ENCODE results near the gene SORCS3. TPM values are rescaled to one million over a fixed set of nuclear protein-coding genes. Genes with fewer than 3 reads are reported as not detected.

SORCS3 gene
- total RNA-seq, 1 donor: 0.27 TPM

DNA sequence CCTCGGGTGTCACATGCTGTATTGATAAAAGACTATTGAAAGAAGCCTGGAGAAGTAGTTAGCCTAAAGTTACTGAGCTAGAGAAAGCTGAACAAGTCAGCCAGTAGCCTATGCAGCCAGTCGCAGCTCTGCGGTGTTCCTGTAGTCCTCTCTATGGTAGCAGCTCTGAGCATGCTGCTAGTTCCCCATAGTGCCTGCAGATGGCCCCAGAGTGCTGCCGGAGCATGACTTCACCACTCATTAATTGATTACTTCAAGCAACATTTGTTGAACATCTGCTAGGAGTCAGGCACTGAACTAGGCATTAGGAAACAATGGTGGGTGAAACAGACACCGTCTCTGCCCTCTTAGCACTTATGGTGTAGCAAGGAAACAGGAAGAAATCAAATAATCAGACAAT, 422.7 kb downstream of the SORCS3 start:
- H3K4me3 ChIP-seq (ENCODE audit: low read depth, low read length): no peak overlapping the region
- DNase-seq (ENCODE audit: low read depth): peak; percentile 50
- TF ChIP-seq, protein P1, sequence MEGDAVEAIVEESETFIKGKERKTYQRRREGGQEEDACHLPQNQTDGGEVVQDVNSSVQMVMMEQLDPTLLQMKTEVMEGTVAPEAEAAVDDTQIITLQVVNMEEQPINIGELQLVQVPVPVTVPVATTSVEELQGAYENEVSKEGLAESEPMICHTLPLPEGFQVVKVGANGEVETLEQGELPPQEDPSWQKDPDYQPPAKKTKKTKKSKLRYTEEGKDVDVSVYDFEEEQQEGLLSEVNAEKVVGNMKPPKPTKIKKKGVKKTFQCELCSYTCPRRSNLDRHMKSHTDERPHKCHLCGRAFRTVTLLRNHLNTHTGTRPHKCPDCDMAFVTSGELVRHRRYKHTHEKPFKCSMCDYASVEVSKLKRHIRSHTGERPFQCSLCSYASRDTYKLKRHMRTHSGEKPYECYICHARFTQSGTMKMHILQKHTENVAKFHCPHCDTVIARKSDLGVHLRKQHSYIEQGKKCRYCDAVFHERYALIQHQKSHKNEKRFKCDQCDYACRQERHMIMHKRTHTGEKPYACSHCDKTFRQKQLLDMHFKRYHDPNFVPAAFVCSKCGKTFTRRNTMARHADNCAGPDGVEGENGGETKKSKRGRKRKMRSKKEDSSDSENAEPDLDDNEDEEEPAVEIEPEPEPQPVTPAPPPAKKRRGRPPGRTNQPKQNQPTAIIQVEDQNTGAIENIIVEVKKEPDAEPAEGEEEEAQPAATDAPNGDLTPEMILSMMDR (IDR thresholded peaks at IDR 0.05; ENCODE audit: insufficient read depth, low read length): peak; percentile 59

DNA sequence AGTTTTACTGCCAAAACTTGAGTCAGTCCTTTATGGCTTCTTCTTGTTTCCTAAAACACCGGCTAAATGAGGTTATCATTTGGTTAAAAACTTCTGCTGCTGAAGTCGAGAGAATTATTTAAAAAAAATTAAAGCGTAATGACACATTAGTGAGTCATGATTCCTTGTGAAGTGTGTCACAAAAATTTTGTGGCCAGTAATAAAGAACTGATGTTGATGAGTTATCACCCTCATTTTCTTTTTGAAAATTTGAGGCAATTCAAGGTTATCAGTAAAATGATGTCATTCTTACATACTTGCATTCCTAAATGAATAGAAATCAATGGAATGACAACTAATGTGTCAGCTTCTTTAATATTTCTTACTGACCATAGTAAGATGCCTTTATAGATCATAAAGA, 427.4 kb downstream of the SORCS3 start:
- peak; percentile 77 for DNase-seq (ENCODE audit: low read depth)
- no peak overlapping the region for H3K4me3 ChIP-seq (ENCODE audit: low read depth, low read length)
- TF ChIP-seq, protein P1 (IDR thresholded peaks at IDR 0.05; ENCODE audit: insufficient read depth, low read length): no peak

DNA sequence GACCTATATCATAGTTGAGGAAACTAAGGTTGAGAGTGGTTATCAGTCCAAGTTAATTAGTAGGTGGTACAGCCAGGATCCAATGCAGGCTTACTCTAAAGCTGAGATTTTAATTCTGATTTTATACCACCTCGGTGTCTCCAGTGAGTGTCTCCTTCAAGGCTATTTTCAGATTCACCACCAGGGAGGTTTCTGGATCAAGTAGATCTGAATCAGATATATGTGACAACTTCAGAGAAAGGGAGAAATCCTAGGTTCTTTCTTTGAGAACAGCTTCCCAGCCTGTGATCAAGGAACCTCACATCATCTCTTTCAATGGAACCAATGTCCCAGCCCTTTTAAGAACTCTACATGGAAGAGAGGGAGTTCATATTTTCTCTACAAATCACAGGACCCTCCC, 429.2 kb downstream of the SORCS3 start:
- no peak overlapping the region for H3K4me3 ChIP-seq (ENCODE audit: low read depth, low read length)
- TF ChIP-seq, protein P1 (IDR thresholded peaks at IDR 0.05; ENCODE audit: insufficient read depth, low read length): no peak

GRCh38 chr10:105070952-105071351, 429.9 kb downstream of the SORCS3 start:
- H3K4me3 ChIP-seq (ENCODE audit: low read depth, low read length): no peak overlapping the region
- DNase-seq (ENCODE audit: low read depth): no peak
- TF ChIP-seq, protein P1 (IDR thresholded peaks at IDR 0.05; ENCODE audit: insufficient read depth, low read length): no peak

More for the DNA sequence above, 429.2 kb downstream of the SORCS3 start:
- DNase-seq (ENCODE audit: low read depth): no peak

- TF ChIP-seq, protein P1 (IDR thresholded peaks at IDR 0.05; ENCODE audit: insufficient read depth, low read length): no peak
- H3K4me3 ChIP-seq (ENCODE audit: low read depth, low read length): no peak overlapping the region
- no peak for DNase-seq (ENCODE audit: low read depth)
These were observed 430.9 kb downstream of the SORCS3 start for GRCh38 chr10:105071980-105072379.

GRCh38 chr10:105073999-105074398, 432.9 kb downstream of the SORCS3 start:
- TF ChIP-seq, protein P1 (IDR thresholded peaks at IDR 0.05; ENCODE audit: insufficient read depth, low read length): no peak
- H3K4me3 ChIP-seq (ENCODE audit: low read depth, low read length): no peak overlapping the region
- no peak for DNase-seq (ENCODE audit: low read depth)

GRCh38 chr10:105075031-105075430, 433.9 kb downstream of the SORCS3 start:
- no peak overlapping the region for H3K4me3 ChIP-seq (ENCODE audit: low read depth, low read length)
- TF ChIP-seq, protein P1 (IDR thresholded peaks at IDR 0.05; ENCODE audit: insufficient read depth, low read length): no peak
- DNase-seq (ENCODE audit: low read depth): no peak

Data from fibroblast of the aortic adventitia (primary cell).